ENCODE results near the gene BTBD16. TPM values are rescaled to one million over a fixed set of nuclear protein-coding genes. Genes with fewer than 3 reads are reported as not detected.

BTBD16 gene
- total and polyA plus RNA-seq, 2 donors (not counting 3 experiments of a cell fraction or from before 2014, with no cell fraction given): 0.04 TPM; not detected in 1

GRCh38 chr10:122290833-122291532 lies 19.9 kb downstream of the BTBD16 start:
- FAIRE-seq: no peak
- no peak overlapping the region for H3K4me2 ChIP-seq (ENCODE audit: insufficient read depth, low read length)
- H3K27me3 ChIP-seq (ENCODE audit: control insufficient read depth in 2 of 2, insufficient read depth in 2 of 2, low read length in 2 of 2): no peaks in the 10 kb centered on the region
- H3K4me3 ChIP-seq (replicated peaks in 1 of 3; ENCODE audit: insufficient read depth in 1 of 3, low read depth in 1 of 3, low read length in 3 of 3): no peak overlapping the region
- no peak for DNase-seq (ENCODE audit: low read depth, low spot score)
- no peaks in the 10 kb centered on the region for H3K79me2 ChIP-seq (ENCODE audit: control insufficient read depth, insufficient read depth, low read length)
- H3K9me3 ChIP-seq (replicated peaks; ENCODE audit: control insufficient read depth, insufficient read depth, low read length): no peaks in the 10 kb centered on the region
- no peak overlapping the region for H2AFZ ChIP-seq (ENCODE audit: low read depth, low read length)
- dilution Hi-C loops (cut with MboI; ENCODE audit: extremely low pct_ligation_motif_present, low sequenced_read_pairs) (loop anchor here (25.0 kb wide), 1 partner anchor 146 kb away; no protein-coding TSS in a partner anchor), intact Hi-C loops (cut with micrococcal nuclease) (no loop called here)
- H3K9ac ChIP-seq (replicated peaks; ENCODE audit: extremely low read depth, insufficient read depth, low read length): no peak overlapping the region
- H3K9me1 ChIP-seq (replicated peaks; ENCODE audit: control insufficient read depth, extremely low read depth, insufficient read depth, low read length): no peaks in the 10 kb centered on the region
- H3K4me1 ChIP-seq (ENCODE audit: control insufficient read depth, extremely low read depth, insufficient read depth, low read length): no peaks in the 10 kb centered on the region
- H3K27ac ChIP-seq (ENCODE audit: insufficient read depth, low read depth, low read length): no peak overlapping the region
- no peaks in the 10 kb centered on the region for H4K20me1 ChIP-seq (replicated peaks; ENCODE audit: control insufficient read depth, extremely low read depth, insufficient read depth, low read length)
- ChIA-PET POLR2A (no interaction called here), CTCF (interaction anchor here (0.7 to 0.9 kb wide), 2 partner anchors 8 to 11 kb away, joined by 3 read pairs; no protein-coding TSS in a partner anchor)
- no peaks in the 10 kb centered on the region for H3K36me3 ChIP-seq (ENCODE audit: control insufficient read depth in 2 of 2, extremely low read depth in 1 of 2, insufficient read depth in 2 of 2, low read length in 2 of 2)
- TF ChIP-seq MAX (IDR thresholded peaks at IDR 0.05; ENCODE audit: insufficient read depth, insufficient read length) (no peak), POLR2AphosphoS5 (IDR thresholded peaks at IDR 0.05; ENCODE audit: insufficient read depth, low read depth, low read length) (no peak), CTCF (IDR thresholded peaks at IDR 0.05; ENCODE audit: extremely low read depth in 1 of 2, insufficient read depth in 1 of 2, low read depth in 1 of 2, low read length in 2 of 2) (no peak), FOS (IDR thresholded peaks at IDR 0.05; ENCODE audit: borderline replicate concordance, insufficient read depth, low read length) (no peak), GATA2 (IDR thresholded peaks at IDR 0.05; ENCODE audit: insufficient read depth, insufficient read length, low read depth, low read length) (no peak), JUN (IDR thresholded peaks at IDR 0.05; ENCODE audit: borderline replicate concordance, insufficient read depth, insufficient read length, low read depth) (no peak), POLR2A (IDR thresholded peaks at IDR 0.05; ENCODE audit: low read depth, low read length) (no peak), EZH2 (IDR thresholded peaks at IDR 0.05; ENCODE audit: borderline replicate concordance, low read depth, low read length, severe bottlenecking) (no peak), MYC (IDR thresholded peaks at IDR 0.05; ENCODE audit: low read depth, low read length) (no peak)
- BruUV-seq (replicated peaks): no TSS peak
